NCI-H510A (cell line): Measurements from ENCODE around the gene HBG2.
A peak's percentile ranks its signal among the peaks of the same experiment; 100 is the strongest.
"Not testable (repeated sequence)": the region's sequence is repeated elsewhere in the genome, so short reads cannot be mapped to it uniquely, and the experiment has no call there.

ENCODE experiments used
- DNase-seq: peaks from one replicate; lab custom pipeline; 2025; lab: John Stamatoyannopoulos, UW

The HBG2 gene

GRCh38 chr11:5281596-5281995 is 27.0 kb upstream of the HBG2 start:
- no peak for DNase-seq

- DNase-seq = peak; percentile 36
These were observed 26.1 kb upstream of the HBG2 start for GRCh38 chr11:5280582-5281102.

GRCh38 chr11:5279471-5280090 is 25.0 kb upstream of the HBG2 start:
- DNase-seq = no peak

GRCh38 chr11:5277807-5278382 is 23.3 kb upstream of the HBG2 start:
- no peak for DNase-seq

- DNase-seq = no peak
These were observed 22.1 kb upstream of the HBG2 start for GRCh38 chr11:5276697-5277096.

GRCh38 chr11:5275369-5276110 is 21.0 kb upstream of the HBG2 start:
- DNase-seq = no peak

GRCh38 chr11:5274395-5274794 is 19.8 kb upstream of the HBG2 start:
- no peak for DNase-seq

- no peak for DNase-seq
These were observed 17.9 kb upstream of the HBG2 start for GRCh38 chr11:5272395-5273017.

GRCh38 chr11:5269715-5270147 is 15.2 kb upstream of the HBG2 start, which contains the start of gene HBE1:
TSS of gene HBE1 (minus strand) at chr11:5269945. CDS start at chr11:5269890, 55 bp downstream.
- DNase-seq = no peak

GRCh38 chr11:5267033-5267563 is 12.5 kb upstream of the HBG2 start:
- no peak for DNase-seq

GRCh38 chr11:5266609-5267008 is 12.0 kb upstream of the HBG2 start:
- no peak for DNase-seq

GRCh38 chr11:5265832-5266231 is 11.3 kb upstream of the HBG2 start:
- DNase-seq = no peak

GRCh38 chr11:5258543-5259262 is 4.1 kb upstream of the HBG2 start:
- no peak for DNase-seq

GRCh38 chr11:5257296-5257695 is 2.7 kb upstream of the HBG2 start:
- DNase-seq = no peak

- DNase-seq = not testable (repeated sequence)
These were observed 558 bp downstream of the HBG2 start for GRCh38 chr11:5254023-5254422.

- DNase-seq = not testable (repeated sequence)
These were observed 1.1 kb downstream of the HBG2 start for GRCh38 chr11:5253440-5253839.

- DNase-seq = no peak
These were observed 1.7 kb downstream of the HBG2 start for GRCh38 chr11:5252919-5253265.

- DNase-seq = no peak
These were observed 2.2 kb downstream of the HBG2 start for GRCh38 chr11:5252192-5252918.

GRCh38 chr11:5251746-5252145 is 2.8 kb downstream of the HBG2 start:
- no peak for DNase-seq

GRCh38 chr11:5250543-5251204 is 3.9 kb downstream of the HBG2 start:
- no peak for DNase-seq
